ENCODE data around the gene BRIP1. TPM values are rescaled to one million over a fixed set of nuclear protein-coding genes. Genes with fewer than 3 reads are reported as not detected.
A peak's percentile ranks its signal among the peaks of the same experiment; 100 is the strongest.

BRIP1 gene
- total and polyA plus RNA-seq, 9 of the 15 experiments (the other 6 are each of a cell fraction or from before 2014, with no cell fraction given) = 2.4 to 17.5 (median 11.2) TPM

DNA sequence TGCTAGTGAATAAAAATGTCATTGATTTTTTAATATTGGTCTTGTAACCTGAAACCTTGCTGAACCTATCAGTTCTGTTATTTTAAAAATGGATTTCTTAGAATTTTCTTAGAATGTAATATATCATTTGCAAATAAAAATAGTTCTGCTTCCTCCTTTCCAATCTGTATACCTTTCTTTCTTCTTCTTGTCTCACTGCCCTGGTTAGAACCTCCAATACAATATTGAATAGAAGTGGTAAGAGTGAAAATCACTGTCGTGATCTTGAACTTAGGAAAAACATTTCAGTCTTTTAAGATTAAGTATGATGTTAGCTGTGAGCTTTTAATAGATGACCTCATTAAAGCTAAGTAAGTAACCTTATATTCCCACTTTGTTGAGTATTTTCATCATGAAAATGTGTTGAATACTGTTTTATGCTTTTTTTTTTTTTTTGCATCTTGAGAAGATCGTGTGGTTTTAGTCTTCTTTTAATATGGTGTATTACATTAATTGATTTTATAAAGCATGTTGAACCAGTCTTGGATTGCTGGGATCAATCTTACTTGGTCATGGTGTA is 167.5 kb downstream of the BRIP1 start:
- no peaks in the 10 kb centered on the region for H3K79me2 ChIP-seq (ENCODE audit: control insufficient read depth, insufficient read depth, low read length)
- H3K9me3 ChIP-seq (replicated peaks; ENCODE audit: control insufficient read depth, insufficient read depth, low read depth, low read length) = 0 out of 2 replicates have a peak, but pooled peaks cover 5% of the 10 kb centered on the region
- no TSS peak for BruUV-seq (replicated peaks)
- no peak overlapping the region for H2AFZ ChIP-seq (ENCODE audit: low read depth, low read length)
- intact Hi-C loops (cut with micrococcal nuclease) (no loop called here), in situ Hi-C loops (cut with MboI) (no loop called here)
- no peaks in the 10 kb centered on the region for H4K20me1 ChIP-seq (replicated peaks; ENCODE audit: control insufficient read depth, insufficient read depth, low read length)
- FAIRE-seq (no peak), DNase-seq (ENCODE audit: extremely low read depth in 1 of 4, low spot score in 3 of 4) (no peak), ATAC-seq (no peak)
- H3K9ac ChIP-seq (ENCODE audit: insufficient read depth in 1 of 2, low read depth in 2 of 2, low read length in 2 of 2) = no peak overlapping the region
- peaks cover 6% of the 10 kb centered on the region; the same call in 1 of the 3 replicates for H3K36me3 ChIP-seq (ENCODE audit: control insufficient read depth, insufficient read depth, low read length)
- H3K27me3 ChIP-seq (ENCODE audit: control insufficient read depth in 2 of 2, insufficient read depth in 2 of 2, low read length in 2 of 2) = no peaks in the 10 kb centered on the region
- ChIA-PET POLR2A (no interaction called here), CTCF (ENCODE audit: low intra/inter-chr PET ratio) (no interaction called here)
- no peak overlapping the region for H3K4me3 ChIP-seq
- no peaks in the 10 kb centered on the region for H3K9me1 ChIP-seq (ENCODE audit: control insufficient read depth, insufficient read depth, low read length)
- 65% methylated on average over 2 of the region's 2 CpGs for WGBS (ENCODE audit: insufficient coverage, low coverage, missing lambda C conversion rate)
- H3K27ac ChIP-seq (ENCODE audit: extremely low read depth, low read depth, low read length) = no peak overlapping the region
- H3K4me1 ChIP-seq (replicated peaks in 1 of 2; ENCODE audit: control insufficient read depth in 2 of 2, insufficient read depth in 2 of 2, low read length in 2 of 2) = no peaks in the 10 kb centered on the region
- H3K4me2 ChIP-seq (ENCODE audit: insufficient read depth, low read length) = no peak overlapping the region
- TF ChIP-seq NCOA4 (IDR thresholded peaks at IDR 0.05; ENCODE audit: partially characterized antibody) = no peak
- no peak for TF ChIP-seq ZNF41 (CRISPR knock-in tag; conservative IDR thresholded peaks at IDR 0.05)
- no peak for TF ChIP-seq RBM25 (IDR thresholded peaks at IDR 0.05; ENCODE audit: low read depth, low read length, severe bottlenecking)
- TF ChIP-seq, protein P1, sequence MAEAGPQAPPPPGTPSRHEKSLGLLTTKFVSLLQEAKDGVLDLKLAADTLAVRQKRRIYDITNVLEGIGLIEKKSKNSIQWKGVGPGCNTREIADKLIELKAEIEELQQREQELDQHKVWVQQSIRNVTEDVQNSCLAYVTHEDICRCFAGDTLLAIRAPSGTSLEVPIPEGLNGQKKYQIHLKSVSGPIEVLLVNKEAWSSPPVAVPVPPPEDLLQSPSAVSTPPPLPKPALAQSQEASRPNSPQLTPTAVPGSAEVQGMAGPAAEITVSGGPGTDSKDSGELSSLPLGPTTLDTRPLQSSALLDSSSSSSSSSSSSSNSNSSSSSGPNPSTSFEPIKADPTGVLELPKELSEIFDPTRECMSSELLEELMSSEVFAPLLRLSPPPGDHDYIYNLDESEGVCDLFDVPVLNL (CRISPR knock-in tag; IDR thresholded peaks at IDR 0.05; ENCODE audit: low read depth) = no peak
- TF ChIP-seq EWSR1 (IDR thresholded peaks at IDR 0.05; ENCODE audit: borderline replicate concordance, low read depth, partially characterized antibody) = peak; percentile 74
- TF ChIP-seq ZNF644 (tag; IDR thresholded peaks at IDR 0.05; ENCODE audit: low read depth) = no peak
- TF ChIP-seq POLR3G (IDR thresholded peaks at IDR 0.05; ENCODE audit: extremely low read depth, insufficient read length, insufficient replicate concordance) = no peak
- TF ChIP-seq, protein P2, sequence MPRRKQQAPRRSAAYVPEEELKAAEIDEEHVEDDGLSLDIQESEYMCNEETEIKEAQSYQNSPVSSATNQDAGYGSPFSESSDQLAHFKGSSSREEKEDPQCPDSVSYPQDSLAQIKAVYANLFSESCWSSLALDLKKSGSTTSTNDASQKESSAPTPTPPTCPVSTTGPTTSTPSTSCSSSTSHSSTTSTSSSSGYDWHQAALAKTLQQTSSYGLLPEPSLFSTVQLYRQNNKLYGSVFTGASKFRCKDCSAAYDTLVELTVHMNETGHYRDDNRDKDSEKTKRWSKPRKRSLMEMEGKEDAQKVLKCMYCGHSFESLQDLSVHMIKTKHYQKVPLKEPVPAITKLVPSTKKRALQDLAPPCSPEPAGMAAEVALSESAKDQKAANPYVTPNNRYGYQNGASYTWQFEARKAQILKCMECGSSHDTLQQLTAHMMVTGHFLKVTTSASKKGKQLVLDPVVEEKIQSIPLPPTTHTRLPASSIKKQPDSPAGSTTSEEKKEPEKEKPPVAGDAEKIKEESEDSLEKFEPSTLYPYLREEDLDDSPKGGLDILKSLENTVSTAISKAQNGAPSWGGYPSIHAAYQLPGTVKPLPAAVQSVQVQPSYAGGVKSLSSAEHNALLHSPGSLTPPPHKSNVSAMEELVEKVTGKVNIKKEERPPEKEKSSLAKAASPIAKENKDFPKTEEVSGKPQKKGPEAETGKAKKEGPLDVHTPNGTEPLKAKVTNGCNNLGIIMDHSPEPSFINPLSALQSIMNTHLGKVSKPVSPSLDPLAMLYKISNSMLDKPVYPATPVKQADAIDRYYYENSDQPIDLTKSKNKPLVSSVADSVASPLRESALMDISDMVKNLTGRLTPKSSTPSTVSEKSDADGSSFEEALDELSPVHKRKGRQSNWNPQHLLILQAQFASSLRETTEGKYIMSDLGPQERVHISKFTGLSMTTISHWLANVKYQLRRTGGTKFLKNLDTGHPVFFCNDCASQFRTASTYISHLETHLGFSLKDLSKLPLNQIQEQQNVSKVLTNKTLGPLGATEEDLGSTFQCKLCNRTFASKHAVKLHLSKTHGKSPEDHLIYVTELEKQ (CRISPR knock-in tag; IDR thresholded peaks at IDR 0.05) = no peak
- TF ChIP-seq, protein P3, sequence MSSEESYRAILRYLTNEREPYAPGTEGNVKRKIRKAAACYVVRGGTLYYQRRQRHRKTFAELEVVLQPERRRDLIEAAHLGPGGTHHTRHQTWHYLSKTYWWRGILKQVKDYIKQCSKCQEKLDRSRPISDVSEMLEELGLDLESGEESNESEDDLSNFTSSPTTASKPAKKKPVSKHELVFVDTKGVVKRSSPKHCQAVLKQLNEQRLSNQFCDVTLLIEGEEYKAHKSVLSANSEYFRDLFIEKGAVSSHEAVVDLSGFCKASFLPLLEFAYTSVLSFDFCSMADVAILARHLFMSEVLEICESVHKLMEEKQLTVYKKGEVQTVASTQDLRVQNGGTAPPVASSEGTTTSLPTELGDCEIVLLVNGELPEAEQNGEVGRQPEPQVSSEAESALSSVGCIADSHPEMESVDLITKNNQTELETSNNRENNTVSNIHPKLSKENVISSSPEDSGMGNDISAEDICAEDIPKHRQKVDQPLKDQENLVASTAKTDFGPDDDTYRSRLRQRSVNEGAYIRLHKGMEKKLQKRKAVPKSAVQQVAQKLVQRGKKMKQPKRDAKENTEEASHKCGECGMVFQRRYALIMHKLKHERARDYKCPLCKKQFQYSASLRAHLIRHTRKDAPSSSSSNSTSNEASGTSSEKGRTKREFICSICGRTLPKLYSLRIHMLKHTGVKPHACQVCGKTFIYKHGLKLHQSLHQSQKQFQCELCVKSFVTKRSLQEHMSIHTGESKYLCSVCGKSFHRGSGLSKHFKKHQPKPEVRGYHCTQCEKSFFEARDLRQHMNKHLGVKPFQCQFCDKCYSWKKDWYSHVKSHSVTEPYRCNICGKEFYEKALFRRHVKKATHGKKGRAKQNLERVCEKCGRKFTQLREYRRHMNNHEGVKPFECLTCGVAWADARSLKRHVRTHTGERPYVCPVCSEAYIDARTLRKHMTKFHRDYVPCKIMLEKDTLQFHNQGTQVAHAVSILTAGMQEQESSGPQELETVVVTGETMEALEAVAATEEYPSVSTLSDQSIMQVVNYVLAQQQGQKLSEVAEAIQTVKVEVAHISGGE (CRISPR knock-in tag; IDR thresholded peaks at IDR 0.05) = peak in 1 of 3 experiments; percentile 46; a peak in 2 of 6 replicates
